ENCODE data around the gene PRSS22. TPM values are rescaled to one million over a fixed set of nuclear protein-coding genes. Genes with fewer than 3 reads are reported as not detected.

The PRSS22 gene
- total and polyA plus RNA-seq, 10 of the 15 experiments (the other 5 are each of a cell fraction or from before 2014, with no cell fraction given) = not detected

GRCh38 chr16:2818272-2818876 is 39.6 kb downstream of the PRSS22 start:
- ChIA-PET SMC1A (ENCODE audit: uncharacterized antibody, unreplicated experiment) (no interaction called here), POLR2A (no interaction called here), RAD21 (ENCODE audit: unreplicated experiment) (no interaction called here), CTCF (no interaction called here)
- Histone ChIP-seq H3K4me1 (ENCODE audit: control insufficient read depth, insufficient read depth, low read length) (no peaks in the 10 kb centered on the region), H3K9me3 (replicated peaks; ENCODE audit: control insufficient read depth, insufficient read depth, low read length) (no peaks in the 10 kb centered on the region), H3K4me2 (ENCODE audit: control insufficient read depth, insufficient read depth) (no peak overlapping the region), H3K36me3 (ENCODE audit: control insufficient read depth in 2 of 2, insufficient read depth in 2 of 2, low read length in 1 of 2) (no peaks in the 10 kb centered on the region), H3K4me3 (no peak overlapping the region; the same call in 1 of the 2 replicates), H3K9ac (ENCODE audit: control insufficient read depth, insufficient read depth, low read length) (no peak overlapping the region), H2AFZ (ENCODE audit: control insufficient read depth, low read depth, low read length) (no peak overlapping the region), H3K27ac (ENCODE audit: control insufficient read depth, insufficient read depth) (no peak overlapping the region), H3K79me2 (ENCODE audit: control insufficient read depth, insufficient read depth, low read length) (peaks cover 7% of the 10 kb centered on the region), H4K20me1 (ENCODE audit: control insufficient read depth, insufficient read depth) (no peaks in the 10 kb centered on the region), H3K27me3 (replicated peaks in 1 of 2; ENCODE audit: control insufficient read depth in 2 of 2, insufficient read depth in 2 of 2, low read length in 1 of 2) (peaks cover 0 to 1% of the 10 kb centered on the region in 2 experiments; a peak in 1 of 4 replicates)
- 71% methylated on average over 10 of the region's 10 CpGs for WGBS (ENCODE audit: insufficient coverage, insufficient replicate concordance, low lambda C conversion rate, missing lambda C conversion rate)
- BruUV-seq (replicated peaks) = no TSS peak
- intact Hi-C loops (cut with micrococcal nuclease; ENCODE audit: unreplicated experiment) (no loop called here), in situ Hi-C loops (cut with MboI) (no loop called here)
- ATAC-seq (no peak), FAIRE-seq (no peak), DNase-seq (ENCODE audit: low read depth, low spot score) (no peak)
- TF ChIP-seq SIX5 (IDR thresholded peaks at IDR 0.05; ENCODE audit: low read depth, low read length, severe bottlenecking) = no peak
- no peak for TF ChIP-seq IRF3 (IDR thresholded peaks at IDR 0.05)
- TF ChIP-seq CHD4 (IDR thresholded peaks at IDR 0.05) = no peak
- no peak for TF ChIP-seq EED (IDR thresholded peaks at IDR 0.05; ENCODE audit: low read depth)
- TF ChIP-seq CHD1 (IDR thresholded peaks at IDR 0.05; ENCODE audit: low read depth, low read length) = no peak
- TF ChIP-seq BRCA1 (IDR thresholded peaks at IDR 0.05; ENCODE audit: low read depth, low read length) = no peak
- TF ChIP-seq TCF7 (IDR thresholded peaks at IDR 0.05; ENCODE audit: borderline replicate concordance) = no peak
- no peak for TF ChIP-seq NFXL1 (IDR thresholded peaks at IDR 0.05; ENCODE audit: borderline replicate concordance)
- TF ChIP-seq KLF5 (IDR thresholded peaks at IDR 0.05; ENCODE audit: partially characterized antibody) = no peak
- TF ChIP-seq E2F4 (IDR thresholded peaks at IDR 0.05; ENCODE audit: low read depth, low read length) = no peak
- no peak for TF ChIP-seq IRF4 (IDR thresholded peaks at IDR 0.05; ENCODE audit: low read depth, low read length)
- TF ChIP-seq HDAC6 (IDR thresholded peaks at IDR 0.05; ENCODE audit: unreplicated experiment) = no peak
- no peak for TF ChIP-seq SMARCA5 (IDR thresholded peaks at IDR 0.05)
- no peak for TF ChIP-seq MEF2A (IDR thresholded peaks at IDR 0.05; ENCODE audit: insufficient read depth, low read depth, low read length)
- no peak for TF ChIP-seq ZNF24 (IDR thresholded peaks at IDR 0.05)
- TF ChIP-seq NFIC (IDR thresholded peaks at IDR 0.05; ENCODE audit: low read depth, low read length) = no peak
- no peak for TF ChIP-seq SREBF1 (IDR thresholded peaks at IDR 0.05; ENCODE audit: low read length)
- TF ChIP-seq ESRRA (IDR thresholded peaks at IDR 0.05; ENCODE audit: low read length) = no peak

Data from GM12878 (cell line).